Sigmoid colon (tissue), 3 donors: ENCODE measurements around the gene BSX.
A peak's percentile ranks its signal among the peaks of the same experiment; 100 is the strongest.

Experiments used
- POLR2A ChIP-seq, 2 donors: fragments of 450-650 bp; IDR thresholded peaks; one replicate each; pipeline ENCODE4 v1.6.1; 2016; ENCODE audit warnings: antibody characterized with exemption in 2 of 2, mild to moderate bottlenecking in 2 of 2, moderate library complexity in 2 of 2
- TF ChIP-seq, protein P1 (sequence below), 4 experiments: fragments of 450-650 bp in 3 of 4; fragments of 200-600 bp in 1 of 4; IDR thresholded peaks; one replicate each; pipeline ENCODE4 v1.5.1; 2016 to 2019; ENCODE audit warnings: antibody characterized with exemption in 4 of 4, mild to moderate bottlenecking in 3 of 4, moderate library complexity in 2 of 4

DNA sequence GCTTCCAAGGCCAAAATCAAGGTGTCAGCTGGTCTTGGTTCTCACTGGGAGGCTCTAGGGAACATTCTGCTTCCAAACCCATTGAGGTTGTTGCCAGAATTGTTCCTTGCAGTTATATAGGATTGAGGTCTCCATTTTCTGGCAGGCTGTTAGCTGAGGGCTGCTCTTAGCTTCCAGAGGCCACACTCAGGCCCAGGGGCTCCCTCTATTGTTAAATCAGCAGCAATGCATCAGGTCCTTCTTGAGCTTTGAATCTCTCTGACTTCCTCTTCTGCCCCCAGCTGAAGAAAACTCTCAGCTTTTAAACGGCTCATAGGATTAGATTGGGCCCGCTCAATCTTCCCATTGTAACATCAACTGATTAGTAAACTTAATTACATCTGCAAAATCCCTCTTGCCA is 39.3 kb upstream of the BSX start:
- TF ChIP-seq, protein P1, sequence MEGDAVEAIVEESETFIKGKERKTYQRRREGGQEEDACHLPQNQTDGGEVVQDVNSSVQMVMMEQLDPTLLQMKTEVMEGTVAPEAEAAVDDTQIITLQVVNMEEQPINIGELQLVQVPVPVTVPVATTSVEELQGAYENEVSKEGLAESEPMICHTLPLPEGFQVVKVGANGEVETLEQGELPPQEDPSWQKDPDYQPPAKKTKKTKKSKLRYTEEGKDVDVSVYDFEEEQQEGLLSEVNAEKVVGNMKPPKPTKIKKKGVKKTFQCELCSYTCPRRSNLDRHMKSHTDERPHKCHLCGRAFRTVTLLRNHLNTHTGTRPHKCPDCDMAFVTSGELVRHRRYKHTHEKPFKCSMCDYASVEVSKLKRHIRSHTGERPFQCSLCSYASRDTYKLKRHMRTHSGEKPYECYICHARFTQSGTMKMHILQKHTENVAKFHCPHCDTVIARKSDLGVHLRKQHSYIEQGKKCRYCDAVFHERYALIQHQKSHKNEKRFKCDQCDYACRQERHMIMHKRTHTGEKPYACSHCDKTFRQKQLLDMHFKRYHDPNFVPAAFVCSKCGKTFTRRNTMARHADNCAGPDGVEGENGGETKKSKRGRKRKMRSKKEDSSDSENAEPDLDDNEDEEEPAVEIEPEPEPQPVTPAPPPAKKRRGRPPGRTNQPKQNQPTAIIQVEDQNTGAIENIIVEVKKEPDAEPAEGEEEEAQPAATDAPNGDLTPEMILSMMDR (IDR thresholded peaks at IDR 0.05), result peak in 1 of 4 experiments; percentile 38
- TF ChIP-seq POLR2A (IDR thresholded peaks at IDR 0.05), result no peak
